Testis (tissue), 3 donors: Measurements from ENCODE around the gene BCKDHA. TPM values are rescaled to one million over a fixed set of nuclear protein-coding genes. Genes with fewer than 3 reads are reported as not detected.
A peak's percentile ranks its signal among the peaks of the same experiment; 100 is the strongest.

ENCODE experiments used
- DNase-seq: peaks from one replicate; pipeline ENCODE4 v3.0.0-alpha.2; 2019
- H3K27ac ChIP-seq, 2 donors: fragments of 200-600 bp; sonication (generic); one replicate each; pipeline ENCODE4 v1.5.1; 2019
- H3K27me3 ChIP-seq: fragments of 200-600 bp; sonication (generic); one replicate; pipeline ENCODE4 v1.5.1; 2019
- H3K36me3 ChIP-seq: fragments of 200-600 bp; sonication (generic); one replicate; pipeline ENCODE4 v1.5.1; 2017; ENCODE audit warnings: low read depth; ENCODE audit errors: missing control alignments
- H3K4me1 ChIP-seq: fragments of 200-600 bp; sonication (generic); one replicate; pipeline ENCODE4 v1.5.1; 2019
- H3K4me3 ChIP-seq, 2 donors: fragments of 200-600 bp; sonication (generic); one replicate each; pipeline ENCODE4 v1.5.1; 2017 to 2019
- H3K9me3 ChIP-seq: fragments of 200-600 bp; sonication (generic); one replicate; pipeline ENCODE4 v1.5.1; 2017
- POLR2A ChIP-seq: fragments of 450-650 bp; IDR thresholded peaks from one replicate; pipeline ENCODE4 v1.6.1; 2017; ENCODE audit warnings: antibody characterized with exemption, mild to moderate bottlenecking, moderate library complexity
- WGBS, 2 donors: methylation state at CpG; one replicate each; pipeline ENCODE4 v1.1.5; 2018; 5-methylcytosine and 5-hydroxymethylcytosine counted together
- intact Hi-C: fragments of 100-400 bp; cut with DNase I; formaldehyde crosslinking; loops from one replicate; pipeline ENCODE4 v1.15.1; 2023; ENCODE audit warnings: low total_unique reads
- polyA plus RNA-seq: library from polyadenylated mRNA; stranded (reverse); fragments of 350-450 nt; fragmentation: Illumina TruSeq; extraction: RNeasy Lipid Tissue Mini Kit (QIAGEN cat#74804); gene quantifications from one replicate; pipeline ENCODE4 v1.2.3, GENCODE V29; 2014; ENCODE audit warnings: low read depth, low replicate concordance; ENCODE audit not compliant: insufficient read depth
- total RNA-seq, 2 donors: library from RNA; depleted of rRNA; stranded (reverse); fragments of >200 nt; gene quantifications; one replicate each; pipeline ENCODE4 v1.2.3, GENCODE V29; 2016
- TF ChIP-seq, protein P1 (sequence below), 3 experiments: fragments of 450-650 bp in 2 of 3; fragments of 200-600 bp in 1 of 3; sonication (generic) in 1 of 3; IDR thresholded peaks; one replicate each; pipeline ENCODE4 v1.5.1; 2016 to 2019; ENCODE audit warnings: antibody characterized with exemption in 3 of 3, mild to moderate bottlenecking in 2 of 3, moderate library complexity in 1 of 3

Gene BCKDHA
- total and polyA plus RNA-seq, 3 donors from 2014 or later = 53.1 to 81.3 (median 80.8) TPM

DNA sequence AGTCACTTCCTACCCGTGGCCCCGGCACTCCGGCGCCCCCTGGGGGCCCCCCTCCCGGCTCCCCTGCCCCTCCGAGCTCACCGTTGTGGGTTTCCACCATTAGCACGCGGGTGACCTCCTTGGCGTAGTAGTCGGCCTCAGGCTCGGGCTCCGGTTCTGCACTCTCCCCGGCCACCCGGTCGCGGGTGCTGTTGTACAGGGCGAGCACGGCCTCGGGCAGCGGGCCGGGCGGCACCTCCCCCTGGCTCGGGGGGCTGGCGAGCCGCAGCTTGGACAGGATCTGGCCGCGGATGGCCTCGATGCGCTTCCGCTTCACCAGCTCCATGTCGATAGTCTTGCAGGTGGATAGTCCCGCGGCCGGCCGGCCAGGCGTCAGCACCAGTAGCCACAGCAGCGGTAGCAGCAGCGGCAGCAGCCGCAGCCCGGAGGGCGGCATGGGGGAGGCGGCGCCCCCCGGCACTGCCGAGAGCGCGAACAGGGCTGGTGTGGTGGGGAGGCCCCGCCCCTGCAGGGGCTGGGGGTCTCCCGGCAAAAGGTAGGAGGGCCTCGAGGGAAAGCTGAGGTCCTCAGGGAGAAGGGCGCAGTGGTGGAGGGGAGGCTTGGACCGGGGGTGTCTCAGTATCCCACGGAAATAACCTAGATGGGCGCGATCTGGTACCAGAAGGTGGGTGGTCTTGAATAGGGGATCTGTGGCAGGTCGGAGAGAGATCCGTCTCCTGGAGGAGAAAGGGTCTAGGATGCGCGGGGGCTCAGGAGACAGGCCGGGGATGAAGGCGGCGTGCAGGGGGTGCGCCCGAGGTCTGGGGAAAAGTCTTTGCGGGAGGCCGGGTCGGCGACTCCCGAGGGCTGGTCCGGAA, 44.8 kb upstream of the BCKDHA start:
- H3K4me1 ChIP-seq = peaks cover 8% of the 10 kb centered on the region

DNA sequence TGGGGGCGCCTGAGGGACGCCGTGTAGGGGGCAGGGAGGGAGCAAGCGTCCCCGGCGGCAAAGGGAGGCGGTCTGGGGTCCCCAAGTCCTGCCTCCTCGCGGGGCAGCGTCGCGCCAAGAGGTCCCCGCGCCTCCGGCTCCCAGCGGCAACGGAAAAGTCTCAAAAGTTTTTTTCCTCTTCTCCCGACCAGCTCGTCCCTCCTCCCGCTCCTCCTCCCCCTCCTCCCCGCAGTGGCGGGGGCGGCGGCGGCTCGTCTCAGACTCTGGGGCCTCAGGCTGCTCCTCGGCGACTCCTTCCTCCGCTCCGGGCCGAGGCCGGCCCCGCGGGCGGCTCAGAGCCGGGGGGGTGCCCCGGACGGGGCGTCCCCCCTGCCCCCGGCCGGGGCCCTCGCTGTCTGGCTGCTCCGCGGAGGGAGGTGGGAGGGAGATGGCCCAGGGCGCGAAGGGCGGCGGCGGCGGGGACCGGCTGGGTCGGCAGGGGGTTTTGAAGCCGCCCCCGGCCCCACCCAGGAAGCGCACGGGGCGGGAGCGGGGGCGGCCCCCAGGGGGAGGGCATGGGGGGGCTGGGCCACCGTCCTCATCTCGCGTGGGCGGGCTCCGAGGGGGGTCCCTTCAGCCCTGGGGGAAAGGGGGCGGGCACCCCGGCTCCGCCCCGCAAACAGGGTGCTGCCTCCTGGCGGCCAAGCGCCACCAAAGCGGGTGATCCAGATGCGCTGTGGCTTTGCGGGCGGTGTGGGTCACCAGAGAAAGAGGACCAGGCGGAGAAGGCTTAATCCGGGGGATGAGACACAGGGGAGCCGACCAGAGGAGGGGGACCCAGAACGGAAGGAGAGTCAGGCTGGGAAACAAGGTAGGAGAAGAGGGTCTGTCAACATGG, 43.9 kb upstream of the BCKDHA start, which contains the start of gene TGFB1:
TGFB1 (minus strand) TSS at position 457 of the 877 bp plus-strand sequence. CDS start 878 bp downstream, outside the sequence.
- Histone ChIP-seq H3K4me1 (peaks cover 8% of the 10 kb centered on the region), H3K36me3 (no peaks in the 10 kb centered on the region), H3K9me3 (no peaks in the 10 kb centered on the region), H3K27ac (peak within 1 kb of the TSS; percentile 52 to 91), H3K27me3 (no peaks in the 10 kb centered on the region), H3K4me3 (peak within 1 kb of the TSS; percentile 68 to 69)
- DNase-seq = peak; percentile 83
- 0 to 1% methylated on average over 18 to 76 of the region's 78 CpGs for WGBS, 2 donors
- TF ChIP-seq, protein P1, sequence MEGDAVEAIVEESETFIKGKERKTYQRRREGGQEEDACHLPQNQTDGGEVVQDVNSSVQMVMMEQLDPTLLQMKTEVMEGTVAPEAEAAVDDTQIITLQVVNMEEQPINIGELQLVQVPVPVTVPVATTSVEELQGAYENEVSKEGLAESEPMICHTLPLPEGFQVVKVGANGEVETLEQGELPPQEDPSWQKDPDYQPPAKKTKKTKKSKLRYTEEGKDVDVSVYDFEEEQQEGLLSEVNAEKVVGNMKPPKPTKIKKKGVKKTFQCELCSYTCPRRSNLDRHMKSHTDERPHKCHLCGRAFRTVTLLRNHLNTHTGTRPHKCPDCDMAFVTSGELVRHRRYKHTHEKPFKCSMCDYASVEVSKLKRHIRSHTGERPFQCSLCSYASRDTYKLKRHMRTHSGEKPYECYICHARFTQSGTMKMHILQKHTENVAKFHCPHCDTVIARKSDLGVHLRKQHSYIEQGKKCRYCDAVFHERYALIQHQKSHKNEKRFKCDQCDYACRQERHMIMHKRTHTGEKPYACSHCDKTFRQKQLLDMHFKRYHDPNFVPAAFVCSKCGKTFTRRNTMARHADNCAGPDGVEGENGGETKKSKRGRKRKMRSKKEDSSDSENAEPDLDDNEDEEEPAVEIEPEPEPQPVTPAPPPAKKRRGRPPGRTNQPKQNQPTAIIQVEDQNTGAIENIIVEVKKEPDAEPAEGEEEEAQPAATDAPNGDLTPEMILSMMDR (IDR thresholded peaks at IDR 0.05) = peak; percentile 48 to 87 (median 81)
- no peak for TF ChIP-seq POLR2A
- intact Hi-C loops = no loop called here

More for the DNA sequence above, 44.8 kb upstream of the BCKDHA start:
- no peaks in the 10 kb centered on the region for H3K9me3 ChIP-seq
- H3K36me3 ChIP-seq = no peaks in the 10 kb centered on the region
- peak overlapping the region; percentile 52 to 91 for H3K27ac ChIP-seq
- 1 to 2% methylated on average over 27 to 60 of the region's 71 CpGs for WGBS, 2 donors
- no peak for TF ChIP-seq POLR2A
- TF ChIP-seq, protein P1 (IDR thresholded peaks at IDR 0.05) = peak in 2 of 3 experiments; percentile 14 to 26
- intact Hi-C loops = no loop called here
- H3K4me3 ChIP-seq = peak overlapping the region; percentile 68 to 69
- DNase-seq = peak; percentile 56
- H3K27me3 ChIP-seq = no peaks in the 10 kb centered on the region

DNA sequence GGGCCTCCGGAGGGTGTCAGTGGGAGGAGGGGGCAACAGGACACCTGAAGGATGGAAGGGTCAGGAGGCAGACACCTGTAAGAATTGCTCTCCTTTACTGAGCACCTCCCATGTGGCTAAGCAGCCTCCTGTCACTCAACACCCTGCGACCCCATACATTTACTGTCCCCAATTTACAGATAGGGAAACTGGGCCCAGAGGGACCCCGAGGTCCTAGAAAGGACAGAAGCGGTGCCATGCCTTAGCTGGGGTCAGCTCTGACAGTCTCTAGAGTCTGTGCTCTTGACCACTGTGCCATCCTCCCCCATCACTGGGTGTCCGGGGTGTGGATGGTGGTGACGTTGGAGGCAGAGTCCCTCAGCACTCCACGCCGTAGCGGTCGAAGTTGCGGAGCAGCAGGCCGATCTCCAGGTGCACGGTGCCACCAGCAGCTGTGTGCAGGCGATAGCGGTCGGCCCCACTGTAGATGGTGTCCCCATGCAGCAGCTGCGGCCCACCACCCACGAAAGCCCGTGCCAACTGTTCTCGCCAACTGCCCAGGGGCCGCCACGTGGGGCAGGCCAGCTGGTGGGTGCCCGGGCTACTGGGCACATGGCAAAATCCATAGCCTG, 43.2 kb upstream of the BCKDHA start:
- 64 to 87% methylated on average over 14 to 23 of the region's 23 CpGs for WGBS, 2 donors
- Histone ChIP-seq H3K27ac (peak overlapping the region; percentile 52 to 91), H3K4me3 (peak overlapping the region in 1 of 2 donors; percentile 69), H3K27me3 (no peaks in the 10 kb centered on the region), H3K9me3 (no peaks in the 10 kb centered on the region), H3K4me1 (peaks cover 8% of the 10 kb centered on the region), H3K36me3 (no peaks in the 10 kb centered on the region)
- TF ChIP-seq POLR2A = no peak
- TF ChIP-seq, protein P1 (IDR thresholded peaks at IDR 0.05) = no peak
- no peak for DNase-seq
- intact Hi-C loops = no loop called here

DNA sequence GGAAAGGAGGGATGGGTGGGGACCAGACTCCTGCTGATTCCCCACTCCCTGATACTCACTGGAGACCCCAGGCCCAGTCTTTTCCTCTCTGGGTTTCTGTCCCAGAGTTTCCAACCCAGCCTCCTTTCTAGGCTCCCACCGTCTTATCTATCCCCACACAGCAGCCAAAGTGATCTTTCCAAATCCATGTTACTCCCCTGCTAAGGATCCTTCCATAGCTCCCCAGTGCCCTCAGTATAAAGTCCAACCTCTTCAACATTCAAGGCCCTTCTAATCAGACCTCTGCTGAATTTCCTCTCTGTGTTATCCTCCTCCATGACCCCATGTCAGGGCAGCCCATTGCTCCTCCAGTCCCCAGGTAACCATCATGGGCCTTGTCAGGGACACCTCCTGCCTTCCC, 42.6 kb upstream of the BCKDHA start:
- H3K27me3 ChIP-seq = no peaks in the 10 kb centered on the region
- H3K4me1 ChIP-seq = peaks cover 8% of the 10 kb centered on the region
- WGBS, 2 donors = 79 to 96% methylated on average over 1 of the region's 1 CpG
- intact Hi-C loops = no loop called here
- H3K9me3 ChIP-seq = no peaks in the 10 kb centered on the region
- no peak for DNase-seq
- H3K27ac ChIP-seq = no peak overlapping the region
- TF ChIP-seq, protein P1 (IDR thresholded peaks at IDR 0.05) = no peak
- TF ChIP-seq POLR2A = no peak
- no peak overlapping the region for H3K4me3 ChIP-seq
- no peaks in the 10 kb centered on the region for H3K36me3 ChIP-seq
